HG03103 (cell line): ENCODE measurements around the gene CLEC1A.

Source experiments
- ATAC-seq: cut with Tn5 transposase; IDR thresholded peaks from one replicate; pipeline ENCODE4 v1.9.1; 2021; ENCODE audit warnings: low read depth; ENCODE audit not compliant: unreplicated experiment

The CLEC1A gene

DNA sequence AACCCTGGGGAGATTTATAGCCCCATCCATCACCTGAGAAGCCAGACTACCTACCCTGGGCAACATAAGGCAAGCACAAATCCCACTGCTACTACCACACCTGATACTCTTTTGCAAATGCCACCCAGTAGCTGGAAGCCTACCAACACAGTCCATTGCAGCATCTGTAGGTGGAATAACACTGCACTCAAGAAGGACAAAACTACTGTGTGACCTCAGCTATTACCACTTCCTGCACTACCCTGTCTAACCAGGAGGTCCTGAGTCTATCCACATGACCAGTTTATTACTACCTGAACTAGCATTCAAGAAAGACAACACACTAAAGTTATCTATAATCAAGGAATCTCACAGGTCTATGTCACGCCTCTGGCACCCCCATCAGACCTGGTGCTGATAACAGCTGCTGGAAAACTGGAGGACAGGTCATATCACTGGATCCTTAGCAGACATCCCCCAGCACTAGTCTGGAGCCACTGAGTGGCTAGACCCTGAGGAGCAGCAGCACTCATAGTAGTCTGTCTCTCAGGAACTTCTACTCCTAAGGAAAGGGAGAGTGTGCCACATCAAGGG, 2.9 kb upstream of the CLEC1A start:
- ATAC-seq: no peak

DNA sequence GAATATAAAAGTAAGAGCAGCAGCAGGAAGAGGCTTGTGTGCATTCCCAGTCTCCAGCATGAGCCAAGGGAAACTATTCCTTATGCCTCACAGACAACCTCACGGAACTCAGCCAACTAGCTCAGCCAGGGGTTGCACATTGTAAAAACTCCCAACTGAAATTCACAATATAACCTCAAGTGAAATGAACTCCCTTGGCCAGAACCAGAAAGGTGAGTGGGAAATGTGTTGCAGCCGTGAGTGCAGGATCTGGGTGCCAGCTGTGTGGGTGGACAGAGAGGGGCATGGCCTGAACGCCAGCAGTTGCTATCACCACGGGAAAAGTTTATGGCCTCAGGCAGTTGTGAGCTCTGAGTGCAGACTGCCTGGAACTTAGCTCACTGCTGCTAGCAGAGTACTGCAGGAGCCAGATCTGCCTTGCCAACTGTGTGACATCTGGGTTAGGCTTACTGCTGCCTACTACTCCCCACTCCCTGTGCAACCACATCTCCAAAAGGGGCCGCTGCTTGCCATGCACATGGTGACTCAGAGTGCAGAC, 2.3 kb upstream of the CLEC1A start:
- ATAC-seq: no peak

DNA sequence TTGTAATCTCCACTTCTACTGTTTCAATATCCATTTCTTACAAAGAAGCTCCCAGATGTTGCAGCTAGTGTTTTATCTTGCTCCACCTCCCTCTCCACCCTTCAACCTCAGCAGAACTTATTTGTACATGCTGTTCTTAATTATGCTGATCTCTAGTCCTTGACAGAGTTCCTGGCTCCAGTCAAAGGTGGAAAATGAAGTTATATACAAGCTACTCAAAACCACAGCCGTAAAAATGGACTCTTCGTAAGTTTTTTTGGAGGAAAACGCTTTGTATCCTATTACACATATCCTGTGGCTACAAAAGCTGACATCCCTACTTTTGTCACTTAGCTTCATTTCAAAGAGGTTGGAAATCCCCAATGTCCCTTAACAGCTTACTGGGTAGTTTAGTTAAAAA, 1.3 kb downstream of the CLEC1A start:
- ATAC-seq: no peak

DNA sequence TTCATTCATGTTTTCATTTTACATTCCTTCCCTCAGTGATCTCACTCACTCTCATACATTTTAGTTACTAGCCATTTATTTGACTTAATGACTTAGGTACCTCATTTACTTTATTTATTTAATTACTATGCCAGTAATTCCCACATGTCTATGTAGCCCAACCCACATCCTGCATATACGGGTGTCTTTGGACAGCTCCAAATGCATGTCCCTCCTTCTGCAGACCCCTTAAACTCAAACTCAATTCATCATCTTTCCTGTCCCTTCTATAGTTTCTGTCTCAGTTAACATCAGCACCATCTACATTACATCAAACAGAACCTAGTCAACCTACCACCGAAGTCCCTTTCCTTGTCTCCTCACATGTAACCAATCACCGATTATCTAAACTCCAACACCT, 2.8 kb downstream of the CLEC1A start:
- ATAC-seq: no peak

DNA sequence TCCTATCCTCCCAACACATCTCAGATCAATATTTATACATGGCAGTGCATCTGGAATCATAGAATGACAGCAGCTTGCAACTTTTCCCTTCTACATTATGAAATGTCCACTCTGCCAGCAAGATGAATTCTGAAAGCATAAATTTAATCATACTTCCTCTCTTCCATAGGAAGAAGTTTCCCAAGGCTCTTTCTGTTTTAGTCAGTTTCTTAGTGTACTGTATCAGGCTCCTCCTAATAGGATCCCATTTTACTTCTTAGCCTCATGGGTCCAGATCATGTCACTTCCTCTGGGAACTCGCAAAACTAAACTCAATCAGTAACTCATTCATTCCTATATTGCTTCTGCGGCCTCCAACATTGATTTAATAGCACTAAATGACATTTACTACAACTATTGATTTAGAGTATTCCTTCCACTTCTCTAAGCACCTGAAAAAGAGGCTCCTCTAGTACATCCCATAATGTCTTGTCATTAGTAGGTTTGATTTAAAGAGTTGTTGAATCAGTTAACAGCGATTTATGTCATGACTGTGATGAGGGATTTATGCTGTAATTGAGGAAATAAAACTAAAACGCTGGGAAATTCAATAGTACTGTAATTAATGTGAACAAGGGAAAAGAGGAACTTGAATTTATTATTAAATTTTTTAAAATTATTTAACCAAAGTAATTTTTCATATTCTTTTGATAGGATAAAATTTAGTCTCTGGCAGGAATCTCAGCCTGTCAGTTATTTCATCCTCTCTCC, 4.0 kb downstream of the CLEC1A start:
- ATAC-seq: no peak

DNA sequence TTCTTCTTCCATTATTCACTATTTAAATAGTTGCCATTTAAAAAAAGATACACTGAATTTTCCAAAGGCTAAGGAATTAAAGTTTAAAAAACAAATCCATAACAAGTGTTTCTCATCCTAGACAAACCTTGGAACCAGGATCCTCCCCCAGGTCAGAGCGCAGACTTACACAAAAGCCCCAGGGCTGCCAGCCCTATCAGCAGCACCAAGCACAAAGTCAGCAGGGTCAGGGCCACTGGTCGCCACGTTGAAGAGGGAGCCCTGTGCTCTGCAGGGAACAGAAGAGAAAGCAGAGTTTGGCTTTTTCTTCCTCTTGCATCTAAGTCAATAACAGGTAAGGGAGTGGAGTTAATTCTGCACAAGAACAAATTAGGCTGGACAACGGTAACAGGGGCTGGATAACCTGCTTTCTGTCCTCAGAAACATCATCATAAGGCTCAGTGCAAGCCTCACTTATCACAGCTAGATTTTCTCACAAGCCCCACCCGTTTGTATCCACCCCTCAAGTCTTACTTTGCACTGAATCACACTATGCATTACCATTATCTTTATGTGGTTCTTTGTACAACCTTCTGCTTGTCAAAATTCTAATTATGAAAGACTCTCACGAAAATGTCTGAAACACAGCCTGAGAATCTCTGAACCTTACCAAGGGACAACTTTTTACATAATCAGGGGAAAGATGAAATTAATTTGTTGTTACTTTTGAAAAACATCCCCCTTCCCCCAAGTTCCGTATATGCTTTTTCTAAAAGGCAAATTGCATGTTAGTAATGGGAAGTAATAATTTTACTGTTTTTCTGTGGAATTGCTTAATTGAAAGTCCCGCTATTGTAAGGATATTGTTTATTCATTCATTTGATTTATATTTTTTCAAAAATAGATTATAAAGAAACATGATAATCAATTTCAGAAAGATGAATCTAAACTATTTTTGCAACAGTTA, 9.6 kb downstream of the CLEC1A start:
- no peak for ATAC-seq

DNA sequence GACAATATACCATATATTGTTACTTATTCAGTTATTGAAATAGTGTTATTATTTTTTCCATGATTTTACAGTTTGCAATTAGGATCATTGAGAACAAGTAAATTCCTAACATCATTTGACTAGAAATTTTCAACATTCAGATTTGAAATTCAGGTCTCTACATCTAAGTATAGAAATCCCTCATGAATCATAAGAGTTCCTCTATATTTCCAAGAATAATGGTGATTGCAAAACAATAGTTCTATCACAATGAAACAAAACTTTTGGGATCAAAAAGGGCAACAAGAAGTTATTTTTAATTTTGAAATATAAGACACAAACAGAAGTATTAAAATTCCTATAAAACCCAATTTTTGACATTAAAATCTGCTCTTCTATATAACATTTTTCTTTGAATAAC, 10.8 kb downstream of the CLEC1A start:
- no peak for ATAC-seq

DNA sequence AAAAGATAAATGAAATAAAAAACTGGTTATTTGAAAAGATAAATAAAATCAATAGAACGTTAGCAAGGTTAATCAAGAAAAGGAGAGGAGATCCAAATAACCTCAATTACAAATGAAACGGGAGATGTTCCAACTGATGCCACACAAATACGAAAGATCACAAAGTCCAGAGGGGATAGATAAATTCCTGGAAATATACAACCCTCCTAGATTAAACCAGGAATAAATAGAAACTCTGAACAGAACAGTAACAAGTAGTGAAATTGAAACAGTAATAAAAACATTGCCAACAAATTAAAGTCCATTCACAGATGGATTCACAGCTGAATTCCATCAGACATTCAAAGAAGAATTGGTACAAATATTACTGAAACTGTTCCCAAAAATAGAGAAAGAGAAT, 12.4 kb downstream of the CLEC1A start:
- ATAC-seq: no peak

DNA sequence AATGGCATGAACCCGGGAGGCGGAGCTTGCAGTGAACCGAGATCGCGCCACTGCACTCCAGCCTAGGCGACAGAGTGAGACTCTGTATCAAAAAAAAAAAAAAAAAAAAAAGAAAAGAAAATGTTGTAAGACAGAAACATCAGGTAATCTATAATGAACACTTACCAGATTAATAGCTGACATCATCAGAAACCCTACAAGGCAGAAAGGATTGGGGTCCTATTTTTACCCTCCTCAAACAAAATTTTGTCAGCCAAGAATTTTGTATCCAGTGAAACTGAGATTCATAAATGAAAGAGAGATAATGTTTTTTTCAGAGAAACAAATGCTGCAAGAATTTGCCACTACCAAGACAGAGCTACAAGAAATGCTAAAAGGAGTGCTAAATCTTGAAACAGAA, 14.1 kb downstream of the CLEC1A start:
- ATAC-seq: no peak

DNA sequence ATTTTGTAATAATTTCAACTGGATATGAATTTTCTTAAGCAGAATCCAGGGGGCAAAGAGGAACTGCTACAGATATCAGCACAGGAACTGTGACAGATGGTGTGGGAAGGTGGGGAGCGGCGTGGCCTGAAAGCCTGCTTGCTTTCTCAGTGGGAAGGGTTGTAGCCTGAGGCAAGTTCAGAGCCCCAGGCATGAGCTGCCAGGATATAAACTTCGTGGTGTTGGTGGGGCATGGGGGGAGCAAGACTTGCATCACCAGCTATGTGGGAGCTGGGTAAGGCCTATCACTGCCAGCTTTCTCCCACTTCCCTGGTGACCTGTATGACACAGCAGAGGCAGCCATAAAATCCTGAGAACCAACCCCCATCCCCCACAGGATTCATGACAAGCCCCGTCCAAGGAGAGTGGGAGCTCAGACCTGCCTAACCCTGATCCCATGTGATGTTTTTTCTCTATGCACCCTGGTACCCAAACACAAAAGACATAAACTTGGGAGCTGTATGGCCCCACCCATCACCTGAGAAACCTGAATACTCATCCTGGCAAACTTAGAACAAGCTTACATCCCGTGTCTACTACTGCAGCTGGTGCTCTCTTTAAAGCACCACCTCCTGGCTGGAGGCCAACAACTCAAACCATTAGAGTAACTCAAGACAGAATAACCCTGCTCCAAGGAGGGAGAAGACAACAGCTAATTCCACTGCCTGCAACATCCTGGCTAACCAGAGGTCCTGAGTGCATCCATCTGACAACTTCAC, 16.5 kb downstream of the CLEC1A start:
- no peak for ATAC-seq

DNA sequence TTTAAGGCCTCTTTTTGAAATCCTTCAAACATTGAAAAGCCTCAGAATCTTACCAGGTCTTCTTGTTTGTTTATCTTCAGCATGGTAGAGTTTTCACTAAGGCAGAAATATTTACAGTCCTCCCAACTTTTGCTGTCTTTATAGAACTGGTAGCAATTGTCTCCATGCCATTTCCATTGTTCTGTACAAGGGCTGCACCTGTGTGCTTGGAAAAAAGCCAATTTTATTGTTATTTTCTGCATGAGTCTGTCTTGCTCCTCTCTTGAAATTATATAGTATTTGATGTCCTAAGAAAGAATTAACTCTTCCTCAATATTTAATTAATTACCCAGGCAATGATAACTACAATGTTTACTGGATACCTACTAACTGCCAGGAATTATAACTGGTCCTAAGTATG, 23.3 kb downstream of the CLEC1A start:
- no peak for ATAC-seq

DNA sequence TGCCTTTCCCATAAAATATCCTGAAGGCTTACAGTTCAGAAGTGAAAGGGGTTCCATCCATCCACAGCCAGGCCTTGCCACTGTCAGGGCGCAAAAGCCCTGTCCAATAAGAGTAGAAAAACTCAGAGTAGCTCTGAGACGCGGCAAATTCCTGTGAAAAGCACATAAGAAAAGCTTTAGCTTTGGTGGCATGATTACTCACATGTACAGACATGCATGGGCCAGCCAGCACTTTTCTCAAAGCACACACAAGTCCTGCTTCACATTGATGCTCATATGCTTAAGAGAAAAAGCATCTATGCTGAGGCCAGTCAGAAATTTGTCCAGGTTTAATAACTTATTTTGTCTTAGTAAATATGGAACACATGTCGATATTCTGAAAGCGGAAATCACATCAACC, 25.5 kb downstream of the CLEC1A start:
- no peak for ATAC-seq

DNA sequence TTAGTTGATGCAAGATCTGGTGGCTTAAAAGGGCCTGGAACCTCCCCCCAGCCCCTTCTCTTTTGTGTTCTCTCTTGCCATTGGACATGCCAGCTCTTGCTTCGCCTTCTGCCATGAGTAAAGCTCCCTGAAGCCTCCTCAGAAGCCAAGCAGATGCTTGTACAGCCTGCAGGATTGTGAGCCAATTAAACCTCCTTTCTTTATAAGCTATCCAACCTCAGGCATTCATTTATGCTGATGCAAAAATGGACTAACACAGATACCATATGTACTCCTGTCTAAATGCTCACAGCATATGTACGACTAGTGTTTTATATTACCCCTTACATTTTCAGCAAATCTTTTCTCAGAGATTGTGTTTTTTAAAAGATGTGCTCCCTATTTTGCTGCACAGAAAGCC, 26.7 kb downstream of the CLEC1A start:
- ATAC-seq: no peak

DNA sequence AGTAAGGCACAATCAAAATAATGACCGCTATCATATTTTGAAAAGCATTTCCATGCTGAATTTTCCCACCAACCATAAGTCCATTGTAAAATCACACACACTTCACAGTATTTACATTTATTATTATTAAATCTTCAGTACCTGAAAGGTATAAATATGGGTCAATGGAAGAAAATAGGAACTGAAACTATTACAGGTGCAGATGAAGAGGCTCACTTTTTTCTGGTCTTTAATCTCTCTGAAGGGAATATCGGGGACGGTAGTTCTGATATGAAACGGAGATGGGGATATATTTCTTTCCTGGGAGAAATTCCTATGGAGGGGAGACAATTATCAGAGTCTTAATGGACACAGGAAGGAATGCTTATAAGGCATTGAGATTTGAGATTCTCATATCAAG, 28.4 kb downstream of the CLEC1A start:
- no peak for ATAC-seq

DNA sequence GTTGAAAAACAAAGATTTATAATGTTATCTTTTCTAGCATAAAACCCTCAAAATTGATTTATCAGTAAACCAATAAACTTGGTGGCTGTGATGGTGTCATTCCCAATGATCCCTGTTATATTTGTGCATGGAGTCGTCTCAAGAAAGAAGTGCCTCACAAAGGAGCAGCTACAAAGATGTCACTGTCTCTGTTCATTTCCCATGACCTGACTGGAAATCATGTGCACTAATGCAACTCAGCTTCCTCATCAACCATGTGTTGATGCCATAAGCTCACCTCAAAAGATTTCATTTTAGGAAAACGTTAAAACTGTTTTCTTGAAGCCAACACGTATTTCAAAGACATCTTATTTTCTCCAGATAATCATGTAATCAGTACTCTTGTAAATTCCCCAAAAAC, 28.8 kb downstream of the CLEC1A start:
- ATAC-seq: no peak

DNA sequence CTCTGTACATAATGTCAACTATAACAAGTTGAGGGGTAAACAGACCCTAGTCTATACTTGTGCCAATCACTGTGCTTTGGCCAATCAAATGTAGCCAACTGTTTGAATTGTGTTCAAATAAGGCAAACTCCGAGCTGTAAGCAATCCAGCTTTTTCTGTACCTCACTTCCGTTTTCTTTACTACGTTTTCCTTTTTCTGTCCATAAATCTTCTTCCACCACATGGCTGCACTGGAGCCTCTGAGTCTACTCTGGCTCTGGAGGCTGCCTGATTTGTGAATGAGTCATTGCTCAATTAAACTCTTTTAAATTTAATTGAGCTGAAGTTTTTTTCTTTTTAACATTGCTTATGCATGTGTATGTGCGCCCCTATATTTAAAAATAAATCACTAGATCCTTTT, 29.7 kb downstream of the CLEC1A start:
- no peak for ATAC-seq

DNA sequence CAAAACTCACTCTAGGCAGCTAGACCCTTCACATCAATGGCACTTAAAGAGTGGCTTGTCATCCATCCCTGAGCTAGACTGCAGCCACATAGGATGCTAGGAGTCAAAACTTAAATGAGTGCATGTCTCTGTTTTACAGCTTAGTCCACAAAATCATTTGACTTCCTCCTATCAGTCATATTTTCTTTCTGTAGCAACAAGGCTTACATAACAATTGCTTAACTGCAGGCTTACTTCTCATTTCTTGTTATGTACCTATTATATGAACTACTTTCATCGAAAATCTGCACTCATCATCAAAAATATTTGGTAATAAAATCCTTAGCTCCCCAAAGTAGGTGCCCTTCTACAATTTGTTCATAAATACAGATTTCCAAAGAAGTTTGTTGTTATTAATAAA, 30.1 kb downstream of the CLEC1A start:
- no peak for ATAC-seq

DNA sequence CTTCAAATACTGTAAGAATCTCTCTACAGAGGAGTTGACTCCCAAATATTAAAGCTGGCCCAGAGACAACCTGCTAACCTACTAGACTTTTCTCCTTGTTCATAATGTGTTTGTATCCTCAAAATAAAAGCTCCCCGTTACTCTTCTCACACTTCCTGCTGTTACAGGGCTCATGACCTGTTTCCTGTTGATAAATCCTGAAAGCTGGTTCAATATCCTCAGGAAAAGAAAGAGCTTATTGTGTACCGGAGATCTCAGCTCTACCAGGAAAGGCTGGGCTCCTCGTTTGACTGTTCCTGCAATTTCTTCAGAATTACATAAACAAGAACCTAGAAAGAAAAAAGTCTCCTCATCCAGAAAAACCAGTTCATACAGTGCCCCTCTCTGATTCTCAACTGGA, 30.8 kb downstream of the CLEC1A start:
- no peak for ATAC-seq

DNA sequence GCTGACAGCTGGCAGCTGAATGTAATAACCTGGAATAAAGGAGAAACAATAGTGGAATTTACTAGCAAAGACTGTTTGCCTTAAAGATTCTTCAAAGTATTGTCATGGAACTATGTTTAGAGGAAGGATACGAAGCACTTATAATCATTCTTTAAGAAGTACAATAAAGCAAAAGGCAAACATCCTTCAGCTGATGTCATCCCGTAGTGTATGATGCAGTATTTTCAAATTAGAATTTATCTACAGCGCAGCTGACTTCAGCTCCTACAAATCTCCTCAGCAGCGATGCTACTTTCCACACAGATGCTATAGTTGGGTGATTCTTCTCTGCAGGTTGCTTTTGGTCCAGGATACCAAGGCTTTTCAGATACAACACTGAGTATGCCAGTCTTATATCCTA, 31.5 kb downstream of the CLEC1A start:
- ATAC-seq: no peak

DNA sequence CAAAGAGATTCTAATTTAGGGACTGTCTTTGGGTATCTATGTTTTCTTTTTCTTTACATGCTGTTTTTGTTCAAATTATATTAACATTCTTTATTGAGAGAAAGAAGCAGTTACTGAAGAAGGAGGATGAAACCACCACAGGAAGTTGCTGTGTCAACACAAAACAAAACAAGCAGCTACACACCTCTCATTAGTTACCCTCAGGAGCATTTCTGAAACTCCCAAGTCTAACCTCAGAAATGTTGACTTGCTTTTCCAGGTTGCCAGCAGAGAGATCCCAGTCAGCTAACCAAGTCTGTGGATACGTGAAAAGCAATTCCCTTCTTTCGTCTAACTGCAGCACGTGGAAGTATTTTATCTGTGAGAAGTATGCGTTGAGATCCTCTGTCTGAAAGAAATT, 33.5 kb downstream of the CLEC1A start:
- ATAC-seq: no peak

DNA sequence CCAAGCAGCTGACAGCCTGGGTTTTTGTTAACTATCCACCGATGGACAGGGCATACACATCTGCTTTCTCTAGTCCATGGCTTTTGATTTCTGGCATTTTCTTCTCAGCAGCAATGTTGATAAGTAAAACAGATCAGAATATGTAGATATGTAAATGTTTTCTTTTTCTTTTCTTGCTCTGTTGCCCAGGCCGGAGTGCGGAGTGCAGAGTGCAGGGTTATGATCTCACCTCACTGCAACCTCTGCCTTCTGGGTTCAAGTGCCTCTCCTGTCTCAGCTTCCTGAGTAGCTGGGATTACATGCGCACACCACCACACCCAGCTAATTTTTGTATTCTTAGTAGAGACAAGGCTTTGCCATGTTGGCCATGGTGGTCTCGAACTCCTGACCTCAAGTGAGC, 40.4 kb downstream of the CLEC1A start:
- ATAC-seq: no peak
